8988T (cell line): ENCODE results near the gene DCAF15.
A peak's percentile ranks its signal among the peaks of the same experiment; 100 is the strongest.

Experiments used
- DNase-seq: peaks from one replicate; pipeline ENCODE4 v3.0.0; 2011

Gene DCAF15

DNA sequence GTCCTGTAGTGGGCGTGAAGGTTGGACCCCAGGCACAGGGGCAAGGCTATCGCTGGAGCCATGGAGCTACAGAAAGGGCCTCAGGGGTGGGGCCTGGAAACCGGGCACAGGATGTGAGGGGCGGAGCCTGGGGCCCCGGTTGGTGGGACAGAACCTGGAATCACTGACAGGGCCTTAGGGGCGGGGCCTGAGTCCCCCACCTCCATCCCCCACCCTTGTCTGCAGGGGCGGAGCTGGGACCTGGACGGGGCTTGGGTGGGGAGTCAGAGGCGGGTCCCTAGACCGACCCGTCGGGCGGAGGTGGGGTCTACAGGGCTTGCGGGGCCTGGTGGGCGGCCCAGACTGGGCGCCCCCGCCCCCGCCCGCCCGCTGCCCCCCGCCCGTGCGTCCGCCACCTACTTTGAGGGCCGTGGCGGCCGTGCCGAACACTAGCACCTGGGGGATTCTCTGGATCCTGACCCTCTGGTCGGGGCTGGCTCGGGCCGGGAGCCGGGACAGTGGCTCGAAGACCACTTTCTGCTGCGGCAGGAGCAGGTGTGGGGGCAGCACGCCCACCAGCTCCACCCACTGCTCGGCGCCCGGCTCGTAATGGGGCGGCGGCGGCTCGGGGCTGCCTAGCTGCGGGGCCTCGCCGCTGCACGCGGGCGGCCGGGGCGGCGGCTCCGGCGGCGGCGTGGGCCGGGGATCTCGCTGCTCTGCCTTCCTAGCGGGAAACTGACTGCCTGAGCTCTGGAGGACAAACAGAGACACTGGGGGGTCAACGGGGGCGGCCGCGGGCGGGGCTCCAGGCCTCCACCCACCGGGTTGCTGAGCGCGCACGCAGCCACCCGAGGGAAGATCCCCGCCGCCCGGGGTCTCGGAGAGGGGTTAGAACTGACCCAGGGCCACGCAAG lies 26.3 kb downstream of the DCAF15 start:
- no peak for DNase-seq

DNA sequence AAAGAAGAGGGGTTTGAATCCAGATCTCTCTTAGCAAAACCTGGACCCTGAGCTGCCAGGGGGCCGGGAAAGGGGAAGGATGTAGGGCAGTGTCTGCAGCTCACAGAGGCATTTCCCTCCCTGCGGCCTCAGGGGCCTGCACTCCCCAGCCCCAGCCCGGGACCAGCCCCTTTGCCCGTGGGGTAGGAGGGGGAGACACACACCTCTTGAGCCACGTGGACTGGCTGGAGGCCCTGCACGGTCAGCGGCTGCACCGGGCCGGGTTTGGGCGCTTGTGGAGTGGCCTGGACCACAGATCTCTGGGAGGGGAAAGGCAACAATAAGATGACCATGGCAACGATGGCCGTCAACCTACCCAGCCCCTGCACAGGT lies 26.9 kb downstream of the DCAF15 start:
- no peak for DNase-seq

DNA sequence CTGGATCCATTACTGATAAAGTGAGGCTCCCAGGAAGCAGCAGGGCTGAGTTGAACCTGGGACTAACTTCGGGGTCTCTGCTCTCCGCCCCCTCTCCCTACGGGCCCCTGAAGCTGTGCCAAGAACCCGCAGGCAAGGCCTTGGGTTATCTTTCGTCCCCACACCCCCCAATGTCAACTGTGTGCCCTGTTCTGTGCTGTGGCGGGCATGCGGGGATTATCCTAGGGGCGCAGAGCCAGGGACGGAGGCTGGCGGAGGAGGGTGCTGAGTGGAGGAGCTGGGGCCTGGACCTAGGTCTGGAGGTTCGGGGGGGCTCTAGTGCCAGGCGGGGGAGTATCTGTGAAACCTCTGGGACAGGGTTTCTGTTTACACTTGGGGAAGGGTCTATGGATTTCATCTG lies 27.4 kb downstream of the DCAF15 start:
- DNase-seq: no peak

- no peak for DNase-seq
These were observed 28.0 kb downstream of the DCAF15 start for GRCh38 chr19:13980340-13980739.

DNA sequence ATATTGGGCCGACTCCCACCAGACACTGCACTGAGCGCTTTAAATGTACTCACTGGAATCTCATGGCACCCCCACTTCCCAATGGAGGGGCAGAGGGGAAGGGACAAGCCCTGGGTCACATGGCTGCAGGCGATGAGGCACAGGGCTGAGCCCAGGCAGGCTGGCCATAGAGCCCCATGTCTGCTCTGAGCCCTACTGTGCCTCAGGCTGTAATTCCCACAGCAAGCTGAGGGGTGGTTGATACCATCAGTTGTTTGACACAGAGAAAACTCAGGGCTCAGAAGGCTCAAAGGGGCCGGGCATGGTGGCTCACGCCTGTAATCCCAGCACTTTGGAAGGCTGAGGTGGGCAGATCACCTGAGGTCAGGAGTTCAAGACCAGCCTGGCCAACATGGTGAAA lies 28.7 kb downstream of the DCAF15 start:
- no peak for DNase-seq

DNA sequence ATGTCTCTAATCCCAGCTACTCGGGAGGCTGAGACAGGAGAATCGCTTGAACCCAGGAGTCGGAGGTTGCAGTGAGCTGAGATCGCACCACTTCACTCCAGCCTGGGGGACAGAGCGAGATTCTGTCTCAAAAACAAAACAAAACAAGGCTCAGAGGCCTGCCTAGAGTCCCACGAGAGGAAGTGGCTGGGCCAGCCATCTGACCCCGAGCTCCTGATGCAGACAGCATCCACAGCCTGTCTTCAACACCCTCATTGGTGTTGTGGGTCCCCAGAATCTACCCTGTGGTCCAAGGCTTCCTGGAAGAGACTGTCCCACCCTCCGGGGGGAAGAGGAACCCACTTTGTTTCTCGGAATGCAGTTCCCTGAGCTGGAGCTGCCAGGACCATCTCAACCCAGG lies 29.2 kb downstream of the DCAF15 start:
- no peak for DNase-seq

- DNase-seq: no peak
These were observed 29.7 kb downstream of the DCAF15 start for GRCh38 chr19:13981988-13982501.

GRCh38 chr19:13982773-13983172 lies 30.5 kb downstream of the DCAF15 start:
- DNase-seq: no peak

DNA sequence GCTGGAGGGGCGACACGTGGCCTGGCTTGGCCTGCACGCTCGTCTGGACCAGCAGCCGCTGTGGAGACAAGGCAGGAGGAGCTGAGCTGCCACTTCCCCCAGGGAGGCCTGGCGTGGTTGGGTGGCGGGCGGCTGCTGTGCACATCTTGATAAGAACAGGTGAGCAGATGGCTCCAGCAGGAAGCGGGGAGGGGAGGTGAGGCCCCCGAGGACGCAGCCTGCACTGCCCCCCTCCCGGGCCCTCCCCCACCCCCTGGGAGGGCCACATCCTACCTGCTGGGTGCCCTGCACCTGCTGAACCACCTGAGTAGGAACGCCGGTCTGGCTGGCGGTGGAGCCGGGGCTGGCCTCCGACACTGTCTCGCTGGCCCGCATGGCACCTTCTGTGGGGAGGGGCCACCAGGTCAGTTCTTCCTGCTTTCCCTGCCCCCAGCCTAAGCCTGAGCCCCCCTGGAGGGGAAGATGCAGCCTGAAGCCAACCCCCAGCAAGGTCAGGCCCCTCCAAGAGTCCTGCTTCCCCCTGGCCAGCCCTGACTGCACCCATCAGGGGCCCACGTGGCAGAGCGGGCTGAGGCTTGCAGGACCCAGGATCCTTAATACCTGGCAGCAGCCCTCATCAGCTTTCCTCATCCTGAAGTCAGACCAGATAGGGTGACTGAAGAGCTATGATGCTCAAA lies 31.0 kb downstream of the DCAF15 start:
- no peak for DNase-seq

DNA sequence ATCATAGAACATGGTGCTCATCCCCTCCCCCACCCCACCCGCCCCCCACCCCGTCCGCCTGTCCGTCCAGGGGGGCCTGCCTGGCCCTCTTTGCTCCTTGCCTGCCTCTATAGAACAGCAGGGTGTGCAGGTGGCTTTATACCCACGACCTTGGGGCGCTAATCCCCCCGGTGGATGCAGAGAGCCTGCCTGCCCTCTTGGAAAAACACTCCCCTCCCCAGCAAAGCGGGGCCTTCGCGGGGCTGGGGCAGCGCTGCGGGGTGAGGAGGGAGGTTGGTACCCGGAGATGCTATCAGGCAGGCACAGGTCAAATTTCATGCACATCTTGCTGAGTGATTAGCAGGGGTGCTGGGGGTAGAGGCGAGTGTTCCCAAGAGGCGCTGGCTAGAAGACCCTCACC lies 31.9 kb downstream of the DCAF15 start:
- DNase-seq: peak; percentile 20

- DNase-seq: no peak
These were observed 32.8 kb downstream of the DCAF15 start for GRCh38 chr19:13984875-13985741.

DNA sequence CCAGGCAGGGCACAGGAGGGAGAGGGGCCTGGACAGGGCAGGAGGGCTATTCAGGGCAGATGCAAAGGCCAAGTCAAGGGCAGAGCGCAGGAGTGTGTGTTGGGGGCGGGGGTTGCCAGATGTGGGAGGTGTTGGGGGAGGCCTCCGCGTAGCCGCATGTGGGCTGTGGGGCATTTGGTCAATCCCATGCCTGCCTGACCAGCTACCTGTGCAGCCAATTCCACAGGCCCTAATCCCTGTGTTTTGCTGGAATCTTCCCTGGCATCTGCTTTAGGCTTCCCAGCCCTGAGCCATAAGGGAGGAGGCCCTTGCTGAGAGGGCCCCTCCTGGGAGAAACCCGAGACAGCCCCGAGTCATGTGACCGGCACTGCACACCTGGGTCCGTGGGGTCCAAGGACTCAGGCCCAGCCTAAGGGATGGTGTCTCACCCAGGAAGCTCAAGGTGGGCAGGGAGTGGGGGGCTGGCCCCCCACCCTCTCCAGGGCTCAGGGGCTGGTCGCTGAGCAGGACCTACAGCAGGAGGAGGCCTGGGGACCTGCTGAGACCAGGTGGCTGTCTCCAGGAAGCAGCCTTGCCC lies 33.5 kb downstream of the DCAF15 start:
- DNase-seq: peak; percentile 26

- peak; percentile 80 for DNase-seq
These were observed 34.1 kb downstream of the DCAF15 start for GRCh38 chr19:13986348-13986904.

DNA sequence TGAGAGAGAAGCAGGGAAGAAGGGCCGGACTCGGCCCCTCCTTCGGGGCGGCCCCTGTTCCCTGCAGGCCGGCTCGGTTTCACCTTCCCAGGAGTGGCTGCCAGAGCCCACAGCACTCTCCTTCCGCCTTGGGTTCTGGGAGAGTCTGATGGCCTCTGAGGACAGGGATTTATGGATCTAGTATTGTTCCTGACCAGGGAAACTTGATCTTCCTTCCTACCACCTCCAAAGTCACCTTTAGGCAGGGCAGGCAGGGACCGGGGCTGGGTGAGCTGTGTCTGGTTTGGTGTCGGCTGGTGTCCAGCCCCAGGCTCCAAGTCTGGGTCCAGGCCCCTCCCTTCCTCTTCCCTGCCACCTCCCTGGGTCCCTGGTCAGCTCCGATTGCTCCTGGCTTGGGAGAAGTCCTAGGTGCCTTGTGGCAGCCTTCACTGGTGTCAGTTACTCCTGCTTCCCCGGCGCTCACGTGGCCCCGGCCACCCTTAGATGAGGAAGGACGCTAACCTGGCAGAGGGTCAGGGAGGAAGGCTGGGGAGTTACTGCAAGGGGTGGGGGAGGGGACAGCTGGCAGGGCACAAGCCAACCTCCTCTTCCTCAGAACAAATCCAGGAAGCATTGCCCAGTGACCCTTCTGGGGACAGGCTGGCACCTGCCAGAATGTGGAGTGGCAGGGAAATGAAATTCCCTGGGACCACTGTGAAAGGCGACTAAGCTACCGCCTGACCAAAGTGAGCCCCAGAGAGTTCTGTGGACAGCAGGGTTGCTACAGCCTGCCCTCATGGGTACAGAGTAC lies 35.0 kb downstream of the DCAF15 start:
- peak; percentile 19 for DNase-seq

DNA sequence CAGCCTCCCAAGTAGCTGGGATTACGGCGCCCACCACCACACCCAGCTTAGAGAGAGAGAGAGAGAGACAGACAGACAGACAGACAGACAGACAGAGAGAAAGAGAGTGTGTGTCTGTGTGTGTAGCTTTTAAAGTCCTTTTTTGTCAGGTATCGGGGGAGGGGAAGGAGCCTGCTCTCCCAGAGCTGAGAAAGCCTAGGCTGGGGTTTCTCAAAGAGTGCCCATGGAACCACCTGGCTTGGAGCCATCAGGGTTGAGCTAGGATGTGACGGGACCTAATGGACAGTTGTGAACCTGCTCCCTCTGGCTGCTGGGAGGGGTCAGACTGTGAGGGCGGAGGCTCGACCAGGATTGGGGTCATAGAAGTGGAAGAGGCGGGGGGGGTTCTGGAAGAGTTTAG lies 37.2 kb downstream of the DCAF15 start:
- DNase-seq: no peak

- DNase-seq: no peak
These were observed 37.8 kb downstream of the DCAF15 start for GRCh38 chr19:13990085-13990484.

DNA sequence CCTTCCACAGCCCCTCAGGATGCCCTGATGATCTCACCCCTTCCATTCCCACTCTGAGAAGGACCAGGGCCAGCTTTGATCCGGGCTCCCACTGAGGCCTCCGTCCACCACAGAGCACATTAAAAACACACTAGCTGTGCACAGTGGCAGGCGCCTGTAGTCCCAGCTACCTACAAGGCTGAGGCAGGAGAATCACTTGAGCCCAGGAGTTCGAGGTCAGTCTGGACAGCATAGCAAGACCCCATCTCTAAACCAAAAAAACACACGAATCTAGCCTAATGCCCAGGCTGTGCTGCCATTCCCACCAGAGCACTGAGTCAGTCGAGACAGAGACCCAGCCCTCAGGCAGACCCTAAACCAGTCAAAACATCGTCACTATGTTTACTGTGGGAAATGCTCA lies 39.7 kb downstream of the DCAF15 start:
- DNase-seq: no peak

GRCh38 chr19:13993590-13994300 lies 41.4 kb downstream of the DCAF15 start:
- no peak for DNase-seq

DNA sequence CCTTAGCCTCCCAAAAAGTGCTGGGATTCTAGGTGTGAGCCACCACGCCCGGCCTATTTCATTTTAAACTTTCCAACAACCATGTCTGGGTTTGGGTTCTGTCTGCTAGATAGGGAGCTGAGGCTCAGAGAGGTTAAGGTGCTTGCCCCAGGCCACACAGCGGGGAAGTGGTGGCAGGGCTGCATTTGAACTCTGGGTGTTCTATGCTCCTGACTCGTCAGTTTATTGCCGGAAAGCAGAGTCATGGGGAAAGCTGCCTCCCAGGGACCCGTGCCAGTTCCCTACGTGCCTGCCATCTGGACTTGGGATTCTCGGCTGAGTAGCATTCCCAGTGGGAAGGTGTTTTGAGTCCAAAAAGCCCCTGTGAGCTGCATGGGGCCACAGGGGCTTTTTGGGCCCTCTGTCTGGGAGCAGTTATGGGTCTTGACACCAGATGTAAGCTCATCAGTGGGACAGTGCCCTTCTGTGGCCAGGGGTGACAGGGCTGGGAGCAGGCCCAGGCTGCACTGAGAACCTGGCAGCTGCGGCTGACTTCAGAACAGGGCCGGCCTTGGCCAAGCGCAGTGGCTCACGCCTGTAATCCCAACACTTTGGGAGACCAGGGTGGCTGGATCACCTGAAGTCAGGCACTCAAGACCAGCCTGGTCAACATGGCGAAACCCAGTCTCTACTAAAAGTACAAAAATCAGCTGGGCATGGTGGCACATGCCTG lies 42.9 kb downstream of the DCAF15 start:
- DNase-seq: no peak
